T-helper 22 cell (primary cell): ENCODE results near the gene YPEL2.

ENCODE experiments used
- DNase-seq: peaks from one replicate; pipeline ENCODE4 v3.0.0-alpha.2; 2020; ENCODE audit warnings: low read depth

YPEL2 gene

DNA sequence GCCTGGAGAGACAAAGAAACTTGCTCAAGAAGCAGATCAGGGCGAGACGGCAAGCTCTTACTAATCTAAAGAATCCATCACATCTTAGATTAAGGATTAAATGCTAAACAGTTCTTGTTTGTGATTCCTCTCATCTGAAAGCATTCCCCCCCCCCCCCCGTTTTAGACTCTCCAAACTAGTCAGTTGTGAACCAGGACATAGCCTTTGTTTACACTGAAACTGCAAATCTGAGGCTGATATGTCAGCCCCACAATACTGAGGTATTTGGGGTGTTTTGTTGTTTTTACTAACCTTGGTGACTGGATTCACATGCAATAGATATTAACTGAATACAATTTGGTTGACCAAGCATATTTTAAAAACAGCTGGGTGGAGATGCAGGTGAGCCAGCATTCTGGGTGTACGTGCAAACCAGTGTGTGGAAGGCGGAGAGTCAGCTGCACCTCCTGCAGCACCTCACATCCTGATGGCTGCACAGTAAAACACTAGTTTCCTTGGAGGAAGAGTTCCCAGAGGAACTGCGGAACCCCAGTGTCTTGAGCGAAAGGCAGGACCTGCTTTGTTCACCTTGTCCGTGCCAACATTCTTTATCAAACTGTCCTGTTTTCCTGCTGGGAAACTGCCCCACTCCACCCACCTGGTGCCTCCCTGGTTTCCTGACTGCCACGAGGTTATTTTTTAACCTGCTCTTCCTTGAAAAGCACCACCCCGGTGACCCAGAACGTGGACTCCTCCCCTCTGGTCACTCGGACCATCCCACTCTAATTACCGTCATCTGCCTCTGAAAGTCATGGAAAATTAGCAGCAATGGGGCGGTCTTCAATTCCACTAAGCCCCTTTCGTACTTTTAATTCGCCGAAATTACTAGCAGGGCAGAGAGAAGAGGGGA is 1.2 kb upstream of the YPEL2 start:
- DNase-seq: no peak

DNA sequence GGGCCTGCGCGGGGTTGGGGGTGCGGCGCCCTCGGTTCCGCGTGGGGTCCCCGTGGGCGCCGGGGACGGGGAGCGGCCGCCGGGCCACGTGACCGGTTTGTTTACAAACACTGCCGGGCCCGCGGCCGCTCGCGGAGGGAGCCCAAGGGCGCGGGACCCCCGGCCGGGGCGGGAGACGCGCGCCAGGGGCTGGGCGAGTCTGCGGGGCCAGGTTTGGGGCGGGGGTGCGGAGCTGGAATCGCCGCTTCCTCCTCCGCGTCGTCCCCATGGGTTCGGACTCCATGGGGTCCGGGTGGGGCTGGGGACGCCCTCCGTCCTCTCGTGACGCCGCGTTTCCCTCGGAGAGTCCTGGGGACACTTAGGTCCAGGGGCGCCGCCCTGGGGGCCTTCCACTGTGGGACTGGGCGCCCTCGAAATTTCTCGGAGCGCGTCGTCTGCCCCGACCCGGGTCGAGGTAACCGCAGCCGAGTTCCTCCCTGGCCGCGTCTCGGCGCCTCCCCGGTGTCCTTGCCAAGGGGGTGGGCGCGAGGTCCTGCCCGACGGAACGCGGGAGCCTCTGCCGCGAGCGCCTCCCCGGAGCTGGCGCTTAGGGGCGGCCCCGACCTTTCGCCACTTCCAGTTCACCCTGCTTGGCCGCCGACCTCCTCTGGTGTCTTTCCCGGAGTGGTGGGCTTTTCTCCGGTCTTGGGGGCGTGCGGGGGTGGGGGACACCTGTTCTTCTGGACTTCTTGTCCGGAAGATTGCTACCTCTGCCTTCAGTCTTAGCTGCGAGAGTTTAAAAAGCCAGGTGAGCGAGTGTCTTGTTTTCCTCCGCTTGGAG is 684 bp downstream of the YPEL2 start:
- DNase-seq: peak; percentile 5

DNA sequence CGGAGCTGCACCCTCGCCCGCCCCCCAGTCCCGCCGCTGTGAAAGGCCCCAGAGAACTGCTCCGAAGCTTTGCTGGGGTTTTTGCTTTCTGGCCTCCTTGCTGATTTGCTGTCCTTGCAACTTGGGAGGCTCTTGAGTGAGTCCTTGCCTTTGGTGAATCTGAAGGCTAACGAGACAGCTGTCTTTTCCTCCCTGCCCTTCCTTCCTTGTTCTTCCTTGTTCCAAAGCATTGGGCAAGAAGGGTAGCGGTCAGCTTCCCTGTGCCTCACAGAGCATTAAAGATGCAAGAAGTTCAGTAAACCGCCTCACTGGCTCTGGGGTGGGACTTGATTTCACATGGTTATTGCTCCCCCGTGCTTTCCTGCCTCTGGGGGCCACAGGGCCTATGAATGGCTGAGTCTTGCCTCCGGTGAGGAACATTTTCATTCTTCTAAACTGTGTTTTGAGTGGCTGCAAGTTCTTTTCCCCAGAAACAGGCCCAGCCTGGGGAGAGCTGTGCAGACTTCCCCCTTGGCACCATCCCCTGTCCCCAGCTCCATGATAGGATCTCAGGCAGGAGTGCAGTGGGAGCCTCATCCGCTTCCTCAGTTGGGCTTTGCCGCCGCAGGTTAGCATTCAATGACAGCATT is 1.4 kb downstream of the YPEL2 start:
- DNase-seq: no peak

DNA sequence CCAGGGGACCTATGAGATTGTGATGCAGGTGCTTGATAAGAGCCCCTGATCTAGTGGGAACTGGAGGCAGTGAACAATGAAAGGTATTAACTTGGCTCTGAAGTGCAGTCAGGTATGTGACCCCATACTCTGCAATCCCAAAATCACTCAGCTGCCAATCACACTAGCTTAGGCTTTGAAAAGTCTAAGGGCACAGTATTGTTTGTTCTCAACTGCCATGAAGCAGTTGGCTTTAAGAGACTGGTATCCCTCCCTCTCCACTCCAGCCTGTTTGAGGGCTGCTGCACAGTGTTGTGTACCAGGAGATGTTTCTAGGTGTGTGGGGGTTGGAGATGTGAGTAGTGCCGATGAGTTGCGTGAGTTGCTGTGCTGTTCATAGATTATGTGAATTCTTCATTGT is 2.4 kb downstream of the YPEL2 start:
- DNase-seq: no peak

DNA sequence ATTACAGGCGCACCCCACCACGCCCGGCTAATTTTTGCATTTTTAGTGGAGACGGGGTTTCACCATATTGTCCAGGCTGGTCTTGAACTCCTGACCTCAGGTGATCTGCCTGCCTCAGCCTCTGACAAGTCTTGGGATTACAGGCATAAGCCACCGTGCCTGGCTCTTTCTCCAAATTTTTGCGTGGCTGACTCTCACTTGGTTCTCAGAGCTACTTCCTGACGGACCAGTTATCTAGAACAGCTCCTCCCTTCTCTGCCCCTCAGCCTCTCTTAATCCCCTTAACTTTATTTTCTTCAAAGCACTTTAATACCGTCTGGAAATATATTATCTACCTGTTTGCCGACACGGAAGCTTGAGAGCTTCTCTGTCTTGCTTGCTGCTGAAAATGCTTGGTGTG is 4.2 kb downstream of the YPEL2 start:
- no peak for DNase-seq

DNA sequence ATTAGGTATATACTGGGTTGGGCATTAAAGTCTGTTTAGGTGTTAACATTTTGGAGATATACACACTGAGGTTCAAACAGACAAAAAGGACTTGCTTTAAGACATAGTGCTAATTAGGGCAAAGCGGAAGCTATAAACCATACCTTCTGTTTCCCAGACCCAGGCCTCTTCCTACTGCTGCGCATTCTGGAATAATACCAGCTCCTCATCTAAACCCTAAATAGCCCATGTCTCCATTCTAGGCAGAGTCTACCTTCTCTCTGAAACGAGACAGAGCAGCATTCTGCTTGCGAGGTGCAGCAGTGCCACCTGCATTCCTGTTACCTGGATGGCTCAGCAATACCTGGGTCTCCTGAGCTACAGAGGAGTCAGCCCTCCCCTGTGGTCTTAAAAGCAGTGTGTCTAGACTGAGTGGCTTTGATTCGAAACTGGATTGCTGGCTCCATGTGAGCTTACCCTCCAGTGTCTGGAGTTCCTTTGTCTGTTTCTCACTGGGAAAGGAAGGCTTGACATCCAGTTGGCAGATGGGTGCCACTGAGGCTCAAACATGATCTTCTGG is 6.4 kb downstream of the YPEL2 start:
- DNase-seq: no peak

DNA sequence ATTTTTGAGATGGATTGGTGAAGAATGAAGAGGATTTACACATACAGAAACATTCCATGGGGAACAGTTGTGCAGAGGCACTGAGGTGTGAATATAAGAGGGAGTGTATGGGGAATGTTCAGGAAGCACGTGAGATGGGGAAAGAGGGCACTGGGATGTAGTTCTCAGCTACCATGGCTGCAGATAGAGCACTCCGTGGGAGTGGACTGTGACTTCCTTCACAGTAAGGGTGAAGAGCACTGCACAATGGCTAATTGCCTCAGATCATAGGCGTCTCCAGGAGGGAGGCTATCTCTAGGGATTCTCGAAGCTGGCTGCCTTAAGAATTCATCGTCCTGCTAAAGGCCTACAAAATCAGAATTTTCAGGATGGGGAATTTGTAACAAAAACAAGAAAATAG is 7.0 kb downstream of the YPEL2 start:
- DNase-seq: no peak

DNA sequence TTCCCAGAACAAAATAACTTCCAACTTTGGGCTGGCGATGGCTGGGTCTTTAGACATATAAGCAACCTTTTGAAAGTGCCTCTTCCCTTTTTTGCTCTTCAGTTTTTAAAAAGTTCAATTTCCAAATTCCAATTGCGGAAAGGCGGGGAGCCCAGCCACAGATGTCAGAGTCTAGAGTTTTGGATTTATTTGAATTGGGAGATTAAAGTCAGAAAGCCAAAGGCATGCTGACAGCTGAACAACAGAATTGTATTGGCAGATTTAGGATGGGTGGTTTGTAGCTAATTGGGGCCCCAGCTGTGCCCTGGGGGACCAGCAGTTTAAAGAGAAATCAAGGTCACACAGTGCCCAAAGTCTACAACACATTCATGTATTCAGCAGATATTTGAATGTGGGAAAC is 10.5 kb downstream of the YPEL2 start:
- DNase-seq: no peak

DNA sequence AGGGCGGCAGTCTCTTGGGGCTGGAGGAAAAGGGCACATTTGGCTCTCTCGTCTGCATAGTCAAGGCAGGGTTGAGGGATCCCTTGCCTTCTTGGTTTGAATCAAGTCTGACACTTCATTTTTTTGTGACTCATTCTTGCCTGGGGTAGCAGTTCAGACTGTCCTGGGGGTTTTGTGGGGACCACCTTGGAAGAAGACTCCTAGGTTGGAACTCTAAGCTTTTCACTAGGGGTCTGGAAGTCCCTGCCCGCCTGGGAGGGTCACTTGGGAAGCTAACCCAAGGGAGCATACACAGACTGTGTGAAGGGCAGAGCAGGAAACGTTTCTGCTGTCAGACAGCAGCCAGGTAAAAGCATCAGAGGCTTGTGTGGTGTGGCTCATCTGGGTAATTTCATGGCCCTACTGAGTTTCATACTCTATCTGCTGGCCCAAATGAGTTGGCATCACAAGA is 11.3 kb downstream of the YPEL2 start:
- DNase-seq: no peak

DNA sequence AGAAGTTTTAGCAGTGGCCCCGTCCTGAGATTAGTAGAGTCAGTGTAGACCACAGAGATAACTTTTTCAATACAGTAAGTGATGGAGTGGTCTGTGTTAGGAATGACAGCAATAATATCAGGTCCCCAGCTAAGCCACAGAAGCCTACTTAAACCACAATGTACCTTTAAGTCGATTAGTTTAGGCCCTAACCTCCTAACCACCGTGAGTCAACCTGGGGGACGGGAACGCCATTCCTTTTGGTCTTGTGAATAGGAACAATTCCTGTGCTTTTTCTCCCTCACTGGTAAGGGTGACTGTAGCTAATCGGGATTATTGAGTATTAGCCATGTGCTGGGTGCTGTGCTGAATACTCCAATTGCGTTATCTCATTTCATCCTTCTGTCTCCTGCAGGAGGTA is 14.0 kb downstream of the YPEL2 start:
- no peak for DNase-seq

DNA sequence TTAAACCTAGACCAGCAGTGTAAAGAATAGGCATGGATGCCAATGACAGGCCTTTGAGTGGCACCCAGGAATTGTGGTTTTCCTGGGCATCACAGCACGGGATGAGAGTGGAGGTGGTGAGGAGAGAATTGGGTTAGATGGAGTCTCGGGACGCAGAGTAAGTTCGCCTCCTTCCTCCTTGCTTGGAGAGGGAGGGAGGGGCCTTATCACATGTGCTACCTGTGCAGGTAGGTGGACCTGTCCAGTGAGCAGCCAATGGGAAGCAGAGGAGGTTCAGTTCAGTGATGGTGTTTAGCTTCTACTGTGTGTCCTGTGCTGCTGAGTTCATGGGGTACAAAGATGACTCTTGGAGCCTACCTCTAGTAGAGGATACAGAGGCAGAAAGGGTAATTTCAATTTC is 14.9 kb downstream of the YPEL2 start:
- DNase-seq: no peak

DNA sequence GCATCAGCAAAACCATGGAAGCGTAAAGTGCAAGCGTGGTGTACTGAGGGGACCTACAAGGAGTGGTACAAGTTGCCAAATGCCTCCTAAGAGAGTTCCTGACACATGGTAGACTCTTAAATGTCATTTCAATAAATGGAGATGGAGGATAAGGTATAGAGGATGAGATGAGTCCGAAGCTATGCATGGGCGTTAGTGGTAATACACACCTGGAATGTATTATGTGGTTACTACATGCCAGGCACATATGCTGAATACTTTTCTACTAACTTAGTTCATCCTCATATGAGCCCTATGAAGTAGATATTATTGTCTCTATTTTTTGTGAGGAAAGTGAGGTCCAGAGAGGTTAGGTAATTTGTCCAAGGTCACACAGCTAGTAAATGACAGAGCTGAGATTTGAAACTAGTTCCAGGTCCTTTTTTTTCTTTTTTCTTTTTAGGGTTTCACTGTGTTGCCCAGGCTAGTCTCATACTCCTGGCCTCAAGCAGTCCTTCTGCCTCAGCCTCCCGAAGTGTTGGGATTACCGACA is 15.5 kb downstream of the YPEL2 start:
- no peak for DNase-seq

DNA sequence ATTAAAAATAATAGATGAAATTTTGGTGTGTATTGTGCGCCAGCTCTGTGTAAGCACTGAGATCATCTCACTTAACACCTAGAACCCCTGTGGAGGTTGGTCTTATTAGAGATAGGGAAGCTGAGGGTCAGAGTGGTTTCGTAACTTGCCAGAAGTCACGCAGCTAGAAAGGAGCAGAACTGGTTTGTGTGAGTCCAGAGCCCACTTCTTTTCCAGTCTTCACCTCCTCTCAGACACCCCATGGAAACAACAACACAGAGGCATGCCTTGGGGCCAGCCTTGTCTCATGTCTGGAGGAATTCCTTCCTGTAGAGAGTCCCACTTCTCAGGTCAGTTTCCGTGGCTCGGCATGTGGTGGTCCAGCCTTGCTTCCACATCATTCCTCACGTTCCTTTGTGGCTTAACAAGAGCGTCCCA is 16.5 kb downstream of the YPEL2 start:
- no peak for DNase-seq

DNA sequence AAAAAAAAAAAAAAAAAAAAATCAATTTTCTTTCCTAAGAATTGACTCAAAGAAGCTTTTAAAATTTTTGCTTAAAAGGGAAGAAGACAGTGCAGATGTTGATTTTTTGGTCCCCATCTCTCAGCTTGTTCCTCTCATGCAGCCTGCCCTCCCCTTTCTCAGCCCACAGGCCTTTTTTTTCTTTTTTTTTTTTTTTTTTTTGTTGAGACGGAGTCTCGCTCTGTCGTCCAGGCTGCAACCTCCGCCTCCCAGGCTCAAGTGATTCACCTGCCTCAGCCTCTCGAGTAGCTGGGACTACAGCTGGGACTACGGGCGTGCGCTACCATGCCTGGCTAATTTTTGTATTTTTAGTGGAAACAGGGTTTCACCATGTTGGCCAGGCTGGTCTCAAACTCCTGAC is 17.7 kb downstream of the YPEL2 start:
- DNase-seq: no peak

DNA sequence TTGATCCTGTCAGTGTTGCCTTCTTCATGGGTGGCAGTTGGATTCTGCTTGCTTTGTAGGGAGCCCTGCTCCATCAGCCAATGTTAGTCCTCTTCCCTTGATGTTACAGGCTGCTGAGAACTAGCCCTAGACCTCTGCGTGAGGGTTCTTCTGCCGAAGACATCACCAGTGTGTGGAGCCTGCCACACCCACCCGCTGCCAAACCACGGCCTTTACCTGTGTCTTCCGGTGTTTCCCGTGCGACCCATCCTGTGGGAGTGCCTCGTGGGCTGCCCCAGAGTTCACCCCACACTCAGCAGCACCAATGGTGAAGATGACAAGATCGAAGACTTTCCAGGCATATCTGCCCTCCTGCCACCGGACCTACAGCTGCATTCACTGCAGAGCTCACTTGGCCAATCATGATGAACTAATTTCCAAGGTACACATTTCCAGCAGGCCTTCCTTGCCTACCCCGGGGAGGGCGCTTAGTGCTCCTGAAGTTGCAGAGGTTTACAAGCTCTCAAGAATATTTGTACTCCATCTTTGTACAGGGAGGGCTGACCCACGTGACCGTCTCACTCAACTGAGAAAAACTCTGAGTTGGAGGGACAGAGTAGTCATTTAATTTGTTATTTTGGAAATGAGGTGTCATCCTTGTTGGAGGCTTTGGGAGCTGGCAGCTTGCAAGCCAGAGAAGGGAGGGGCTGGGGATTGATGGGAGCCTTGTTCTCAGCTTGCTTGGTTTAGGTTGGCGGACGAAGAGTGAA is 21.8 kb downstream of the YPEL2 start:
- DNase-seq: no peak

DNA sequence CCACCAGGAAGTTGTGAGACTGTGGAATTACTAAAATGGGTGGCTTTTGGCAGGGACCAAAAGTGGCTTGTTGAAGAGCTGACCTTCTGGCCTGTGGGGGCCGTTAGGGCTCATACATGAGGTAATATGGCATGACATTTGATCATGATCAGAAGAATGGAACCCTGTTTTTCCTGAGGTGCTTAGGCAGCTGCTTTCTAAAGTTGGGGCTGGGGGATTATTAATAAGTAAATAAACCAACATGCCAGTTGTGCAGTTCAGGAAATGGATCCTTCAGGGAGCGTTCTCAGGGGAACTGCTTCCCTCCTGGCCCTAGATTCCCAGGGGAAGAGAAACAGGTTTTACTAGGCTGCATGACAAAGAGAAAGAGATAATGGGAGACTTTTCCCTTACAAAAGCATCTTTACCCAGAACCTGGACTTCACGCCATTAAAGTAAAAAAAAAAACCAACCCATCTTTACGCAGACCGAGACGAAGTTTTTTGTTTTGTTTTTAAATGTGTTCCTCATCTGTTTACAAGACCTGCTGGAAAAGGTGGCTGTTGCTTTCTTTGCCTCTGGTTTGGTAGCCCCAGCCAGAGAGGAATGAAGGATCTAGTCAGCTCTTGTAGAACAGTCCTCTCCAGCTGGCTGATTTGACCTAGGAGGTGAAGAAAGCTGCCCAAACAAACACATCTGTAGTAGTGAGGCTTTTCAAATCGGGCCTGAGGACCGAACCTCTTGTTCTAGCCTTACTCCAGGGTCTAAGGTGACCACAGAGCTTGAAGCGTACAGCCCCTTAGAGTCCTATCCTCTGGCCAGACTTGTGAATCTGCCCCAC is 22.7 kb downstream of the YPEL2 start:
- no peak for DNase-seq

DNA sequence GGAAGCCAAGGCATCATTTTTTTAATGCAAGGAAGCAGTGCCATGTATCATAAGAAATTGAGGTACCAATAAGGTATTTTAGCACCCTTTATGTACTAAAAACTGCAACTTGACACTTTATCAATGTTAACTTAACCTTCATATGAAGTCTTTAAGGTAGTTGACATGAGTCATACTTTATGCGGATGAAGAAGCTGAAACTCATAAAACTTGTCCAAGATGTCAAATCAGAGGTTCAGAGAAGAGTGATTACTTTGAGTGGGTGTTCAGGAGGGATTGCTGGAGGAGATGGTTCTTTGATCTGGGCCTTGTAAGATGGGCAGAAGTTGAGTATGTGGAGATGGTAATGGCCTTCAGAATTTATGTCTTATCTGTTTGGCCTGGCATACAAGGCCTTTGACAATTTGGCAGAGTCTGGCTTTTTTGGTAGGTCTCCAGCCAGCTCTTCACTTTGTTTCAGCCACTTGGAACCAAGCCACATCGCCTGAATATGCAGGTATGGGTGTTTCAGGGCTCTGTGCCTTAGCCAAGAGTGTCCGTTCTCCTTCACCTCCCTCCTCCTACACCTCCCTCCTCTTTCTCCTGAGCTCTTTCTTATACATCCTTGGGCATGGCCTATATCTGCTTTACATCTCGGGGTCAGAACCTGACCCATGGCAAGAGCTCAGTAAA is 23.7 kb downstream of the YPEL2 start:
- no peak for DNase-seq

DNA sequence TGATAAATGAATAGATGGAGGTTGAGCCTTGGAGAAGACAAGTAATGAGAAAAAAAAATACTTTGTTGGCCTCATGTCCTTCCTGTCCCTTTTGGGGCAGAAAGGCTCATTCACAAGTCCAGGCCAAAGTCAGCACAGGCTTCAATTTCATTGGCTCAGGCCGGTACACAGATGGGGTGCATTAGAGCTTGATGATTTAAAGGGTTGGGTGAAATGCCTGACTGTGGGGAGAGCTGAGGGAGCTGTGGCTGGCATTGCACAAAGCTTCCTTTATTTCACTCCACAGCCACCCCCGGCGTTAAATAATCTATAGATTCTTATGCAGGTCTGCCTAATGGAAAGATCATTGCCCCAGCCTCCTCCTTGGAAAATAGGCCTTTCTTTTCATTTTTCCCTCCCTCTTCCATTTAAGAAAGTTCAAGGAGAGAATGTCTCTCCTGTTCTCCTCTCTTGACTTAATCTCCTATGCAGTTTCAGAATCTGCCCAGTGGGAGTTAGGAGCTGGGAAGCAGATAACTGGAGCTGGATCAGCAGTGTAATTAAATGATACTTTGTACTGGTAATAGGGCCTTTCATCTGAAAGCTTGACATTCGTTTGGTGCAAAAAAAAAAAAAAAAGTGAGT is 24.4 kb downstream of the YPEL2 start:
- DNase-seq: no peak

DNA sequence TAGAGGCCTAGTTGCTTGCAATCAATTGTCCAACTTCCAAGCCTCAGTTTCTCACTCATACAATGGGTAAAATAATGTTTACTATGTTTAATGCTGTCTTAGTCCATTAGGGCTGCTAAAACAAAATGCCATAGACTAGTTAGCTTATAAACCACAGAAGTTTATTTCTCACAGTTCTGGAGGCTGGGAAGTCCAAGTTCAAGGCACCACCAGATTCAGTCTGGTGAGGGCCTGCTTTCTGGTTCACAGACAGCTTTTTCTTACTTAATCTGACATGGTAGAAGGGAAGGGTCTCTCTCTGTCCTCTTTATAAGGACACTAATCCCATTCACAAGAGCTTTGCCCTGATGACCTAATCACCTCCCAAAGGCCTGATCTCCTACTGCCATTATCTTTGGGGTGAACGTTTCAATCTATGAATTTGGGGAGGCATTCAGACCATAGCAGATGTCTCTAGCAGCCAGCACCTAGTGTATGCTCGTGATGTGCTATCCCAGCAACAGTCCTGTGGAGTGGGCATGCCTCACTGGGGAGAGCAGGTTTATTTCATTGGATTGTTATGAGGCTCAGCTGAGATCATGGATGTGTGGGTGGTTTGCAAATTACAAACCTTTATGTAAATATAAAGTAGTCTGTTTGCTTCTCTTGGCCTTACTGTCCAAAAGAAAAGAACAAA is 25.2 kb downstream of the YPEL2 start:
- no peak for DNase-seq
